ENCODE results near the gene NME3.

NME3 gene

GRCh38 chr16:1731603-1732002 lies 39.7 kb downstream of the NME3 start:
- no peaks in the 10 kb centered on the region for H3K9me3 ChIP-seq
- H3K27me3 ChIP-seq = no peaks in the 10 kb centered on the region
- H3K4me1 ChIP-seq (ENCODE audit: control insufficient read depth in 1 of 2, insufficient read depth in 1 of 2, low read depth in 1 of 2, low read length in 1 of 2) = peaks cover 7 to 9% of the 10 kb centered on the region in 2 experiments
- no peak for TF ChIP-seq CTCF (IDR thresholded peaks at IDR 0.05)
- peaks cover 75% of the 10 kb centered on the region for H3K36me3 ChIP-seq
- peak overlapping the region; percentile 56 for H3K27ac ChIP-seq
- H3K4me3 ChIP-seq (ENCODE audit: low read depth in 1 of 2, low read length in 1 of 2) = no peak overlapping the region

GRCh38 chr16:1731073-1731472 lies 40.3 kb downstream of the NME3 start:
- Histone ChIP-seq H3K4me3 (ENCODE audit: low read depth in 1 of 2, low read length in 1 of 2) (no peak overlapping the region), H3K27ac (peak overlapping the region; percentile 56), H3K9me3 (no peaks in the 10 kb centered on the region), H3K4me1 (ENCODE audit: control insufficient read depth in 1 of 2, insufficient read depth in 1 of 2, low read depth in 1 of 2, low read length in 1 of 2) (peaks cover 7 to 9% of the 10 kb centered on the region in 2 experiments), H3K27me3 (no peaks in the 10 kb centered on the region), H3K36me3 (peaks cover 80% of the 10 kb centered on the region)
- no peak for TF ChIP-seq CTCF (IDR thresholded peaks at IDR 0.05)

- Histone ChIP-seq H3K4me3 (ENCODE audit: low read depth in 1 of 2, low read length in 1 of 2) (no peak overlapping the region), H3K27me3 (no peaks in the 10 kb centered on the region), H3K27ac (no peak overlapping the region), H3K4me1 (ENCODE audit: control insufficient read depth in 1 of 2, insufficient read depth in 1 of 2, low read depth in 1 of 2, low read length in 1 of 2) (peaks cover 7 to 9% of the 10 kb centered on the region in 2 experiments), H3K9me3 (no peaks in the 10 kb centered on the region), H3K36me3 (peaks cover 85% of the 10 kb centered on the region)
- TF ChIP-seq CTCF (IDR thresholded peaks at IDR 0.05) = no peak
These were observed 41.9 kb downstream of the NME3 start for GRCh38 chr16:1729445-1729844.

- H3K27ac ChIP-seq = no peak overlapping the region
- no peaks in the 10 kb centered on the region for H3K27me3 ChIP-seq
- peaks cover 7 to 9% of the 10 kb centered on the region in 2 experiments for H3K4me1 ChIP-seq (ENCODE audit: control insufficient read depth in 1 of 2, insufficient read depth in 1 of 2, low read depth in 1 of 2, low read length in 1 of 2)
- no peak for TF ChIP-seq CTCF (IDR thresholded peaks at IDR 0.05)
- H3K4me3 ChIP-seq (ENCODE audit: low read depth in 1 of 2, low read length in 1 of 2) = no peak overlapping the region
- no peaks in the 10 kb centered on the region for H3K9me3 ChIP-seq
- peaks cover 81% of the 10 kb centered on the region for H3K36me3 ChIP-seq
These were observed 42.3 kb downstream of the NME3 start for GRCh38 chr16:1729026-1729425.

GRCh38 chr16:1727651-1728624 lies 43.4 kb downstream of the NME3 start:
- Histone ChIP-seq H3K27me3 (no peaks in the 10 kb centered on the region), H3K4me1 (ENCODE audit: control insufficient read depth in 1 of 2, insufficient read depth in 1 of 2, low read depth in 1 of 2, low read length in 1 of 2) (peaks cover 12 to 16% of the 10 kb centered on the region in 2 experiments), H3K4me3 (ENCODE audit: low read depth in 1 of 2, low read length in 1 of 2) (no peak overlapping the region), H3K27ac (no peak overlapping the region), H3K9me3 (no peaks in the 10 kb centered on the region), H3K36me3 (peaks cover 70% of the 10 kb centered on the region)
- no peak for TF ChIP-seq CTCF (IDR thresholded peaks at IDR 0.05)
